HG03196 (cell line): ENCODE results near the gene SERBP1.
"Not testable (repeated sequence)": the region's sequence is repeated elsewhere in the genome, so short reads cannot be mapped to it uniquely, and the experiment has no call there.

ENCODE experiments used
- ATAC-seq: cut with Tn5 transposase; IDR thresholded peaks from one replicate; pipeline ENCODE4 v1.9.1; 2021; ENCODE audit not compliant: unreplicated experiment

SERBP1 gene

GRCh38 chr1:67441183-67441582, 11.0 kb upstream of the SERBP1 start:
- ATAC-seq: peak; percentile 65

GRCh38 chr1:67440339-67440738, 10.1 kb upstream of the SERBP1 start:
- no peak for ATAC-seq

GRCh38 chr1:67439277-67440029, 9.3 kb upstream of the SERBP1 start:
- no peak for ATAC-seq

- ATAC-seq: no peak
Observed at GRCh38 chr1:67437961-67438360, 7.8 kb upstream of the SERBP1 start.

GRCh38 chr1:67436511-67437055, 6.4 kb upstream of the SERBP1 start:
- no peak for ATAC-seq

- ATAC-seq: no peak
Observed at GRCh38 chr1:67434491-67434890, 4.3 kb upstream of the SERBP1 start.

GRCh38 chr1:67433837-67434236, 3.6 kb upstream of the SERBP1 start:
- ATAC-seq: no peak

- ATAC-seq: no peak
Observed at GRCh38 chr1:67432745-67433144, 2.5 kb upstream of the SERBP1 start.

- no peak for ATAC-seq
Observed at GRCh38 chr1:67431869-67432578, 1.8 kb upstream of the SERBP1 start.

- no peak for ATAC-seq
Observed at GRCh38 chr1:67431156-67431765, 1.1 kb upstream of the SERBP1 start.

- ATAC-seq: peak; percentile 0
Observed at GRCh38 chr1:67429528-67430357, 459 bp downstream of the SERBP1 start.

GRCh38 chr1:67429011-67429527, 1.1 kb downstream of the SERBP1 start:
- no peak for ATAC-seq

- ATAC-seq: no peak
Observed at GRCh38 chr1:67427947-67428346, 2.3 kb downstream of the SERBP1 start.

- ATAC-seq: no peak
Observed at GRCh38 chr1:67427465-67427864, 2.7 kb downstream of the SERBP1 start.

GRCh38 chr1:67420835-67421492, 9.2 kb downstream of the SERBP1 start:
- no peak for ATAC-seq

- no peak for ATAC-seq
Observed at GRCh38 chr1:67418839-67419586, 11.2 kb downstream of the SERBP1 start.

- not testable (repeated sequence) for ATAC-seq
Observed at GRCh38 chr1:67417733-67418132, 12.5 kb downstream of the SERBP1 start.

GRCh38 chr1:67415041-67415440, 15.2 kb downstream of the SERBP1 start:
- no peak for ATAC-seq

- ATAC-seq: no peak
Observed at GRCh38 chr1:67414574-67414973, 15.6 kb downstream of the SERBP1 start.
